Measurements from ENCODE around the gene RIPK3. TPM values are rescaled to one million over a fixed set of nuclear protein-coding genes. Genes with fewer than 3 reads are reported as not detected.
A peak's percentile ranks its signal among the peaks of the same experiment; 100 is the strongest.

The RIPK3 gene
- total and polyA plus RNA-seq, 2 of the 8 experiments (the other 6 are each of a cell fraction or from before 2014, with no cell fraction given): 0.24 to 0.39 TPM

DNA sequence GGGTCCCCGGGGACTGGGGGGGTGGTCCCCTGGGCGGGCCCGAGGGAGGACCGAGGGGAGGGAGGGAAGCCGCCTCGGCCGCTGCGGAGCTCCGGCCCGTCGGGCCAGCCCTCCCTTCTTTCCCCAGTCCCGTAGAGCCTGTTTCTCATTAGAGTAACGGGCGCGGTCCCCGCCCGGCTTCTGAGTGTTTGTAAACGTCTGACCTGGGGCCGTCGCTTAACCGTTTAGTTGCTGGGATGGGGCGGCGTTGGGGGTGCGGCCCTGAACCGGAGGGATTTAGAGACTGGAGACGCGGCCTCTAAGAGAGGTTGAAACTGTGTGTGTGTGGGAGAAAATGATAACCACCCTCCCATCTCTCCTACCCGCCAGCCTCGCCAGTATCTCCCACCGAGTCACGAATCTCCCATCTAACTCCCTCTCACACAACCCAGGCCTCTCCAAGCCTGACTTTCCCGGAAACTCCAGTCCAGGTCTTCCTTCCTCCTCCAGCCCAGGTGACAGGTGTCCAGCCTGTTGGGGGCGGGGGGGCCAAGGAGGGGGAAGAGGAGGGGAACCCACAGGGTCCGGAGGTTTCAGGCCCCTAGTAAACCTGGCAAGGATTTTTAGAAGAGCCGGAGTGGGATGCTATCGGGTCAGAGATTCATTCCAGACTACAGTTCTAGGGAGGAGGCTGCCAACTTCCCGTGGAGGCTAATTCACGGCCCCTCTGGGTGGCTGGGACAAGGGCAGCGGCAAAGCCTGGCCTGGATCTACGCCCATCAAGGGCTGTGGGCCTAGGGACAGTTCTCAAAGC lies 27.1 kb upstream of the RIPK3 start (continued):
- TF ChIP-seq ASH2L (IDR thresholded peaks at IDR 0.05; ENCODE audit: low read length): peak; percentile 43
- TF ChIP-seq SP1 (IDR thresholded peaks at IDR 0.05; ENCODE audit: low read depth, low read length): peak; percentile 97
- peak in 1 of 2 experiments; percentile 33; a peak in 1 of 4 replicates for TF ChIP-seq HDAC2 (IDR thresholded peaks at IDR 0.05; ENCODE audit: borderline replicate concordance in 1 of 2, low read depth in 2 of 2, low read length in 2 of 2)
